ENCODE data around the gene ACSM3. TPM values are rescaled to one million over a fixed set of nuclear protein-coding genes. Genes with fewer than 3 reads are reported as not detected.

ACSM3 gene
- total RNA-seq, 4 donors from 2014 or later = 2.1 to 16.4 (median 11.7) TPM

DNA sequence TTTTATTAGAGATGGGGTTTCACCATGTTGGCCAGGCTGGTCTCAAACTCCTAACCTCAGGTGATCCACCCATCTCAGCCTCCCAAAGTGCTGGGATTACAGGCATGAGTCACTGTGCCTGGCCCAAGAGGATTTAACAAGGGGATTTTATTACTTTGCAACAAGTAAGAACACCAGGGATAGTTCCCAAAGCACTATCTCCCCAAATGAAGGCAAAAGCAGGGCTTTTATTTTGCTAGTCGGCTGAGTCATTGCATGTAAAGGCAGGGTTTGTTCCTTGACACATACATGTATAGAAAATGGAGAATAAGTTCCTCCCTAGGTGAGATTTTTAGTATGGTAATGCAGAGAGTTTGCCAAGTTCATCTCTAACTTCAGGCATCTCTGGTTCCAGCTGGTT is 66.6 kb downstream of the ACSM3 start:
- Histone ChIP-seq H3K27ac (no peak overlapping the region), H3K4me3 (no peak overlapping the region), H3K36me3 (no peaks in the 10 kb centered on the region), H3K4me1 (no peaks in the 10 kb centered on the region), H3K27me3 (no peaks in the 10 kb centered on the region), H3K9me3 (no peaks in the 10 kb centered on the region)
- no peak for DNase-seq
- TF ChIP-seq, protein P1, sequence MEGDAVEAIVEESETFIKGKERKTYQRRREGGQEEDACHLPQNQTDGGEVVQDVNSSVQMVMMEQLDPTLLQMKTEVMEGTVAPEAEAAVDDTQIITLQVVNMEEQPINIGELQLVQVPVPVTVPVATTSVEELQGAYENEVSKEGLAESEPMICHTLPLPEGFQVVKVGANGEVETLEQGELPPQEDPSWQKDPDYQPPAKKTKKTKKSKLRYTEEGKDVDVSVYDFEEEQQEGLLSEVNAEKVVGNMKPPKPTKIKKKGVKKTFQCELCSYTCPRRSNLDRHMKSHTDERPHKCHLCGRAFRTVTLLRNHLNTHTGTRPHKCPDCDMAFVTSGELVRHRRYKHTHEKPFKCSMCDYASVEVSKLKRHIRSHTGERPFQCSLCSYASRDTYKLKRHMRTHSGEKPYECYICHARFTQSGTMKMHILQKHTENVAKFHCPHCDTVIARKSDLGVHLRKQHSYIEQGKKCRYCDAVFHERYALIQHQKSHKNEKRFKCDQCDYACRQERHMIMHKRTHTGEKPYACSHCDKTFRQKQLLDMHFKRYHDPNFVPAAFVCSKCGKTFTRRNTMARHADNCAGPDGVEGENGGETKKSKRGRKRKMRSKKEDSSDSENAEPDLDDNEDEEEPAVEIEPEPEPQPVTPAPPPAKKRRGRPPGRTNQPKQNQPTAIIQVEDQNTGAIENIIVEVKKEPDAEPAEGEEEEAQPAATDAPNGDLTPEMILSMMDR (IDR thresholded peaks at IDR 0.05) = no peak
- no peak for TF ChIP-seq POLR2A (IDR thresholded peaks at IDR 0.05)

DNA sequence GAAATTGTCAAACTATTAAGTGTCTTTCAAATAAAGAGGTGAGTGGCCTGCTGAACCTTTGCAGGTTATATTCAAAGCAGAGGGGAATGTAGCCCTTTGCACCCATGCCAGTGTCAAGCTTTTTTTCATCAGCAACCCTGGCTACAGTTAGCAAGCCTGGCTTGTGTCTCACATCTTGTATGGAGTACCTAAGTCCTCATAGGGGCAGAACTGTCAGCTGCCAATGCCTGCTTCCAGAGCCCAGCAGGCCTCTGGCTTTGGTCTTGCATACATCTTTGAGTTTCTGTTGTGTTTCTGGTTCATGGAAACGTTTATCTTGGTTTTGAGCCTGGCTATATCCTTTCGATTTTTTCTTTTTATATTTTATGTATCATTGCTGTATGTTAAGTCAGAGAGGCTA is 69.3 kb downstream of the ACSM3 start:
- no peaks in the 10 kb centered on the region for H3K9me3 ChIP-seq
- H3K4me3 ChIP-seq = no peak overlapping the region
- no peaks in the 10 kb centered on the region for H3K36me3 ChIP-seq

DNA sequence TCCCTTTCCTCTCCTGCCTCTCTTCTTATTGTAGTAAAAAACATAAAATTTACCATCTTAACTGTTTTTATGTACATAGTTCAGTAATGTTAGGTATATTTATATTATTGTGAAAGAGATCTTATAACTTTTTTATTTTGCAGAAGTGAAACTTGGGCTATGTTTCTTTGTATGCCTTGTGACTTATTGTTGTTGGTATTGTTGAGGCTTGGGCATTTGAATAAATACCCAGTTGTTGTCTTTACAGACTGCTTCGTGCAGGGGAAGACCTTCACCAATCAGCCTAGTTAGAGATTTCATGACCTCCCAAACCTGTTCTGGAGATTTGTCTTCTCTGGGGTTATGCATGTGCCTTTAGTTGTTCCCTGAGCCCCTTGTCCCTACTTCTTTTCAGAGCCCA is 74.4 kb downstream of the ACSM3 start:
- no peak for DNase-seq
- H3K27me3 ChIP-seq = no peaks in the 10 kb centered on the region
- no peaks in the 10 kb centered on the region for H3K9me3 ChIP-seq
- TF ChIP-seq, protein P1 (IDR thresholded peaks at IDR 0.05) = no peak
- no peak for TF ChIP-seq POLR2A (IDR thresholded peaks at IDR 0.05)
- H3K36me3 ChIP-seq = no peaks in the 10 kb centered on the region
- no peaks in the 10 kb centered on the region for H3K4me1 ChIP-seq
- H3K4me3 ChIP-seq = no peak overlapping the region
- H3K27ac ChIP-seq = no peak overlapping the region

More for the DNA sequence above, 69.3 kb downstream of the ACSM3 start:
- DNase-seq = no peak
- no peak for TF ChIP-seq POLR2A (IDR thresholded peaks at IDR 0.05)
- TF ChIP-seq, protein P1 (IDR thresholded peaks at IDR 0.05) = no peak
- Histone ChIP-seq H3K4me1 (no peaks in the 10 kb centered on the region), H3K27me3 (no peaks in the 10 kb centered on the region), H3K27ac (no peak overlapping the region)

DNA sequence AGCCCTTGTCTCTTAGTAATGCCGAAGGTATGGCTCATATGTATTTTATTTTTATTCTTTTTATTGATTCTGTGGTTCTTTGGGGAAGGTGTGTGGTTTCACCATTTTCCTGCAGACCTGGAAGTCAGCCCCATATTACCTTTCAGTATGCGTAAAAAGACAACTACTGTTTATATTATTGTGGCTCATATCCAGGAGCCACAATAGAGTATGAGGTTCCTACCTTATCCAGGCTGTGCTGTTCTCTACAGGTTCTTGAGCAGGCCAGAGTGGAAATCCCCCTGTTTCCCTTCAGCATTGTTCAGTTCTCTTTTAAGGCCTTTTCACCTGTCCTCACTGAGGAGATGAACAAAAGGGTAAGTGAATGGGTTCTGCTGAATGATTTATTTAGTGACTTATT is 75.7 kb downstream of the ACSM3 start:
- TF ChIP-seq, protein P1 (IDR thresholded peaks at IDR 0.05) = no peak
- no peak for TF ChIP-seq POLR2A (IDR thresholded peaks at IDR 0.05)
- H3K4me1 ChIP-seq = no peaks in the 10 kb centered on the region
- no peaks in the 10 kb centered on the region for H3K27me3 ChIP-seq
- no peak for DNase-seq
- H3K4me3 ChIP-seq = no peak overlapping the region
- H3K27ac ChIP-seq = no peak overlapping the region
- H3K36me3 ChIP-seq = no peaks in the 10 kb centered on the region
- H3K9me3 ChIP-seq = no peaks in the 10 kb centered on the region

DNA sequence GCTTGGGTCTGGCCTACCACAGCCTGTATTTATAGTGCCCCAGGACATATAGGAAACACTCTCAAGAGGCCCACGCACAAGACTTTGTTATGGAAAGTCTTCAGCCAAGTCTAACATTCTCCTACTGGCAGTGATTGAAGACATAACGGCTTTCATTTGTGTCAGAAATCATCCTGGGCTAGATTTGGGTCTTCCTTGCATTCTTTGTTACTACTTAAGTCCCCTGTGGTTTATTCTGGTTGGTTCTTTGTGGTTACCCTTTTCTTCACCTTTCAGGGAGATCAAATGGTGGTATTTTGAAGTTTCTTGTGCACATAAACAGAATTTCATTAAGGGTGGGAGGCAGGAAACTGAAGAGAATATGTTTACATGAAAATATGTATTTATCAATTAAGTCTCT is 80.2 kb downstream of the ACSM3 start:
- Histone ChIP-seq H3K36me3 (peaks cover 0 to 5% (median 0%) of the 10 kb centered on the region in 3 donors), H3K4me1 (no peaks in the 10 kb centered on the region), H3K27ac (no peak overlapping the region), H3K27me3 (no peaks in the 10 kb centered on the region), H3K9me3 (no peaks in the 10 kb centered on the region), H3K4me3 (no peak overlapping the region)
- no peak for TF ChIP-seq POLR2A (IDR thresholded peaks at IDR 0.05)
- TF ChIP-seq, protein P1 (IDR thresholded peaks at IDR 0.05) = no peak
- DNase-seq = no peak

DNA sequence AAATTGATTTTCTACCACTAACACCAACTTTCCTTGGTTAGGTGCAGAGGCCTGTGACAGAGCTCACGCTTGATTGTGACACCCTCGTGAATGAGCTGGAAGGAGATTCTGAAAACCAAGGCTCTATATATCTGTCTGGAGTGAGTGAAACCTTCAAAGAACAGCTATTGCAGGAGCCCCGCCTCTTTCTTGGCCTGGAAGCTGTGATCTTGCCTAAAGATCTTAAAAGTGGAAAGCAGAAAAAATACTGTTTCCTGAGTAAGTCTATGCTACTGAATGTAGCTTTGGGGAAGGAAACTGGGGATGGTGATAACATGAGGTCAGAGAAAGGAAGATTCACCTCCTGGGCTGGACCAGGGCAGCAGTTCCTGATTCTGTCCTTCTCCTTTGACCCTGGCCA is 80.8 kb downstream of the ACSM3 start:
- H3K27ac ChIP-seq = no peak overlapping the region

More for the DNA sequence above, 80.8 kb downstream of the ACSM3 start:
- no peaks in the 10 kb centered on the region for H3K27me3 ChIP-seq
- H3K9me3 ChIP-seq = no peaks in the 10 kb centered on the region
- DNase-seq = no peak
- no peak overlapping the region for H3K4me3 ChIP-seq
- TF ChIP-seq POLR2A (IDR thresholded peaks at IDR 0.05) = no peak
- TF ChIP-seq, protein P1 (IDR thresholded peaks at IDR 0.05) = no peak
- H3K4me1 ChIP-seq = no peaks in the 10 kb centered on the region
- peaks cover 0 to 5% (median 0%) of the 10 kb centered on the region in 3 donors for H3K36me3 ChIP-seq
